ENCODE measurements around the gene ARL13B. TPM values are rescaled to one million over a fixed set of nuclear protein-coding genes. Genes with fewer than 3 reads are reported as not detected.

The ARL13B gene
- total and polyA plus RNA-seq, 5 donors from 2014 or later = 5.6 to 7.5 (median 6.4) TPM

DNA sequence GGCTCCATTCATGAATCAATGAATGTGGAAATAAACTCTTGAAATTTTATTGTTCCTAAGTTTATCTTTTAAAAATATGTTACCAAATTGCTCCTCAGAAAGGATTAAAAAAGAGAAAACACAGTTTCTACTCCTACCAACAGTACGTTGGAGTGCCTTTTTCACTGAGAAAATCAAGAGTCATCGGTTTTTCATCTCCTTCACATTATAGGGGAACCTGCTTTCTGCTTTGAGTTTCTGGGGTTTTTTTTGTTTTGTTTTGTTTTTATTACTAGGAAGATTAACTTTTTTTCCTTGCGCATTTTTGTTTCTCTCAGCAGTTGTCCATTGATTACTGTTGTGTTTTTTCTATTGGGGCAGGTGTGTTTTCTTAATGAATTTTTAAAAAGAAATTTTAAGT is 3.5 kb downstream of the ARL13B start:
- no peak overlapping the region for H3K27ac Mint-ChIP-seq
- Histone ChIP-seq H3K9me3 (ENCODE audit: control insufficient read depth in 2 of 2, low read length in 2 of 2) (no peaks in the 10 kb centered on the region), H3K27me3 (ENCODE audit: control insufficient read depth, insufficient read depth, low read length) (no peaks in the 10 kb centered on the region), H3K27ac (ENCODE audit: insufficient read depth, low read length, poor library complexity, severe bottlenecking) (no peak overlapping the region), H3K36me3 (ENCODE audit: control insufficient read depth, insufficient read depth, low read length) (no peaks in the 10 kb centered on the region), H3K4me3 (ENCODE audit: low read depth, low read length) (no peak overlapping the region), H3K4me1 (ENCODE audit: control insufficient read depth, insufficient read depth, low read length, poor library complexity, severe bottlenecking) (peaks cover 14% of the 10 kb centered on the region)
- H3K36me3 Mint-ChIP-seq = no peaks in the 10 kb centered on the region
- H3K27me3 Mint-ChIP-seq = no peaks in the 10 kb centered on the region
- ATAC-seq (ENCODE audit: low read depth in 2 of 2) (no peak), DNase-seq (no peak)
- peaks cover 16 to 32% (median 22%) of the 10 kb centered on the region in 4 donors for H3K4me1 Mint-ChIP-seq
- no peaks in the 10 kb centered on the region for H3K9me3 Mint-ChIP-seq
- no peak overlapping the region for H3K4me3 Mint-ChIP-seq

DNA sequence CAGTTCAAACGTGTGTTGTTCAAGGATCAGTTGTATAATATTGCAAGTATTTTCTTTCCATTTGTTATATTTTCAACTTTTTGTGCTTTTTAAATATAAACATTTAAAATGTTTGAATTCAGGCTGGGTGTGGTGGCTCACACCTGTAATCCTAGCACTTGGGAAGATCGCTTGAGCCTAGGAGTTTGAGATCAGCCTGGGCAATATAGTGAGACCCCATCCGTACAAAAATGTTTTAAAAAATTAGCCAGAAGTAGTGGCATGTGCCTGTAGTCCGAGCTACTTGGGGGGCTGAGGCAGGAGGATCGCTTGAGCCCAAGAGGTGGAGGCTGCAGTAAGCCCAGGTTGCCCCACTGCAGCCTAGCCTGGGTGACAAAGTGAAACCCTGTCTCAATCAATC is 4.7 kb downstream of the ARL13B start:
- Mint-ChIP-seq H3K9me3 (no peaks in the 10 kb centered on the region), H3K4me3 (no peak overlapping the region), H3K27ac (no peak overlapping the region), H3K27me3 (no peaks in the 10 kb centered on the region), H3K4me1 (peaks cover 12 to 28% (median 18%) of the 10 kb centered on the region in 4 donors), H3K36me3 (no peaks in the 10 kb centered on the region)
- ATAC-seq (ENCODE audit: low read depth in 2 of 2) = no peak
- Histone ChIP-seq H3K4me3 (ENCODE audit: low read depth, low read length) (no peak overlapping the region), H3K9me3 (ENCODE audit: control insufficient read depth in 2 of 2, low read length in 2 of 2) (no peaks in the 10 kb centered on the region), H3K36me3 (ENCODE audit: control insufficient read depth, insufficient read depth, low read length) (no peaks in the 10 kb centered on the region), H3K4me1 (ENCODE audit: control insufficient read depth, insufficient read depth, low read length, poor library complexity, severe bottlenecking) (peaks cover 10% of the 10 kb centered on the region), H3K27ac (ENCODE audit: insufficient read depth, low read length, poor library complexity, severe bottlenecking) (no peak overlapping the region), H3K27me3 (ENCODE audit: control insufficient read depth, insufficient read depth, low read length) (no peaks in the 10 kb centered on the region)
- no peak for DNase-seq

DNA sequence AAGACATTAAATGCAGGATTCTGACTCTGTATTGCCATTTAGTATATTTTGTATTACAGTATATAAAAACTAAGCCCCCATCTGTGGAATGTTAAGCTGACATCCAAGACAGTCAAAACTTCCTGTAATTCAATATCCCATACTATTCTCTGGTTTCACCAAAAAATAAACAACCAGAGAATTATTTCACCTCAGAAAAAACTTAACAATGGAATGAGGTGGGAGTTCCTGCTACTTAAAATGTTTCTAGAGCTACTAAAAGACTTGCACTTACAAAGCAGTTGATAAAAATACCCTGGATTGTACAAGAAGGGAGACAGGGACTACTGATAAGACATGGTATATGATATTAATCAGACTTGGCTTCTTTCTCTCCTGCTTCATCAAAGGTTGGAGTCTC is 8.3 kb downstream of the ARL13B start:
- Mint-ChIP-seq H3K27me3 (no peaks in the 10 kb centered on the region), H3K27ac (no peak overlapping the region), H3K4me3 (no peak overlapping the region), H3K36me3 (no peaks in the 10 kb centered on the region), H3K4me1 (peaks cover 0 to 4% (median 3%) of the 10 kb centered on the region in 4 donors), H3K9me3 (no peaks in the 10 kb centered on the region)
- no peak for DNase-seq
- Histone ChIP-seq H3K27me3 (ENCODE audit: control insufficient read depth, insufficient read depth, low read length) (no peaks in the 10 kb centered on the region), H3K36me3 (ENCODE audit: control insufficient read depth, insufficient read depth, low read length) (no peaks in the 10 kb centered on the region), H3K4me3 (ENCODE audit: low read depth, low read length) (no peak overlapping the region), H3K27ac (ENCODE audit: insufficient read depth, low read length, poor library complexity, severe bottlenecking) (no peak overlapping the region), H3K9me3 (ENCODE audit: control insufficient read depth in 2 of 2, low read length in 2 of 2) (no peaks in the 10 kb centered on the region), H3K4me1 (ENCODE audit: control insufficient read depth, insufficient read depth, low read length, poor library complexity, severe bottlenecking) (peaks cover 2% of the 10 kb centered on the region)
- no peak for ATAC-seq (ENCODE audit: low read depth in 2 of 2)

DNA sequence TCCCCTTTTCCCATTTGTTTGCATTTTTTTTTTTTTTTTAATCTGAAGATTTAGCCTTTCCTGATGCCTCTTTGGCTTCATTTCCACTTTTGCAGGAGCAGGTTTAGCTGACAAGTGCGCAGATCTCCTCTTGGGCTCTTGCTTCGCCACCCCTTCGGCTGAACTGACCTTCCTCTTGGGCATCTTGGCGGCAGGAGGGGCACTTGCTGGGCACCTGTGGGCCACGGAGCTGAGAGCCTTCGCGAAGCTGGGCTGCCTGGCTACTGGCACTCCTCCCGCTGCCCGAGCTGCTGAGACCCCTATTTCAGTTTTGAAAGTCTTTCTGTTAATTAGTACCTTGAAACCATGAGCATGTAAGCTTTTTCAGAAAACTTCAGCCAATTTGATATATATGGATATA is 8.8 kb downstream of the ARL13B start:
- H3K27ac ChIP-seq (ENCODE audit: insufficient read depth, low read length, poor library complexity, severe bottlenecking) = no peak overlapping the region
- ATAC-seq (ENCODE audit: low read depth in 2 of 2) (no peak), DNase-seq (no peak)
- peaks cover 2% of the 10 kb centered on the region for H3K4me1 ChIP-seq (ENCODE audit: control insufficient read depth, insufficient read depth, low read length, poor library complexity, severe bottlenecking)
- no peak overlapping the region for H3K27ac Mint-ChIP-seq
- H3K4me3 Mint-ChIP-seq = no peak overlapping the region
- H3K36me3 Mint-ChIP-seq = no peaks in the 10 kb centered on the region
- no peak overlapping the region for H3K4me3 ChIP-seq (ENCODE audit: low read depth, low read length)
- H3K27me3 ChIP-seq (ENCODE audit: control insufficient read depth, insufficient read depth, low read length) = no peaks in the 10 kb centered on the region
- no peaks in the 10 kb centered on the region for H3K27me3 Mint-ChIP-seq
- H3K9me3 Mint-ChIP-seq = no peaks in the 10 kb centered on the region
- H3K4me1 Mint-ChIP-seq = peaks cover 0 to 4% (median under 1%) of the 10 kb centered on the region in 4 donors
- H3K9me3 ChIP-seq (ENCODE audit: control insufficient read depth in 2 of 2, low read length in 2 of 2) = no peaks in the 10 kb centered on the region
- H3K36me3 ChIP-seq (ENCODE audit: control insufficient read depth, insufficient read depth, low read length) = no peaks in the 10 kb centered on the region

DNA sequence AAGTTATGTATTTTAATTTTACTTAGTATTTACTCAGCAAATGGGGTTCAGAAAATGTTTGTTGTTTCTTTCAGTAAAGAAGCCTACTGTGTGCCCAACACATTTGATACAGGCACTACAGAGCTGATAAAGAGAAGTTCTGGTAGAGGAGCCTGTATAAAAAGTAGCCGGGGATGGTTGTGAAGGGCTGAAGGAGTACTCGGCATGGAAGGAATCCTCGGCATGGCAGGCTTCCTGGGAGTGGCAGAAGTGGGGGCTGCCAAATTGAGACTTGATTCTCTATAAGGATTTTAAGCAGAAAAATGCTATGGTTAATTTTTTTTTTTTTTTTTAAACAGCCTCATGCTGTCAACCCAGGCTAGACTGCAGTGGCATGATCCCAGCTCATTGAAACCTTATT is 9.3 kb downstream of the ARL13B start:
- no peak for ATAC-seq (ENCODE audit: low read depth in 2 of 2)
- Mint-ChIP-seq H3K27me3 (no peaks in the 10 kb centered on the region), H3K9me3 (no peaks in the 10 kb centered on the region), H3K4me3 (no peak overlapping the region), H3K36me3 (no peaks in the 10 kb centered on the region), H3K4me1 (peaks cover 0 to 6% (median under 1%) of the 10 kb centered on the region in 4 donors), H3K27ac (no peak overlapping the region)
- no peak for DNase-seq
- Histone ChIP-seq H3K4me1 (ENCODE audit: control insufficient read depth, insufficient read depth, low read length, poor library complexity, severe bottlenecking) (peaks cover 2% of the 10 kb centered on the region), H3K27ac (ENCODE audit: insufficient read depth, low read length, poor library complexity, severe bottlenecking) (no peak overlapping the region), H3K27me3 (ENCODE audit: control insufficient read depth, insufficient read depth, low read length) (no peaks in the 10 kb centered on the region), H3K36me3 (ENCODE audit: control insufficient read depth, insufficient read depth, low read length) (no peaks in the 10 kb centered on the region), H3K9me3 (ENCODE audit: control insufficient read depth in 2 of 2, low read length in 2 of 2) (no peaks in the 10 kb centered on the region), H3K4me3 (ENCODE audit: low read depth, low read length) (no peak overlapping the region)

DNA sequence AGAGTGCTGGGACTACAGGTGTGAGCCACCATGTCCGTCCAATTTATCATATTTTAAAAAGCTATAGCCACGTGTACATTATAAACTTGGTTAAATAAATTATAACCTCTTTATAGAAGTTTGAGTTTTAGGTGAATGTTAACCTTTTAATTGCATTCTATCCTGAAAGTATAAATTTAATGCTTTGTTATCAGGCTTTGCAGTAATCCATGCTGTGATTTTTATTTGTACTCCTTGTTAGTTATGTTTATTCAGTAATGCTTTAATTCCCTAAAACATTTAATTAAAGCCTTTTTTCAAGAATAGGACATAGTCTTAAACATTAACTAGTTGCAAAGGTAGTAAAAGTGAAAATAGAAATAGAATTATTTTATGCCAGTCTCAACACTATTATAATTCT is 11.7 kb downstream of the ARL13B start:
- no peaks in the 10 kb centered on the region for H3K9me3 Mint-ChIP-seq
- Histone ChIP-seq H3K27ac (ENCODE audit: insufficient read depth, low read length, poor library complexity, severe bottlenecking) (no peak overlapping the region), H3K4me1 (ENCODE audit: control insufficient read depth, insufficient read depth, low read length, poor library complexity, severe bottlenecking) (no peaks in the 10 kb centered on the region), H3K9me3 (ENCODE audit: control insufficient read depth in 2 of 2, low read length in 2 of 2) (no peaks in the 10 kb centered on the region), H3K27me3 (ENCODE audit: control insufficient read depth, insufficient read depth, low read length) (no peaks in the 10 kb centered on the region), H3K36me3 (ENCODE audit: control insufficient read depth, insufficient read depth, low read length) (no peaks in the 10 kb centered on the region), H3K4me3 (ENCODE audit: low read depth, low read length) (no peak overlapping the region)
- no peaks in the 10 kb centered on the region for H3K27me3 Mint-ChIP-seq
- peaks cover 0 to 9% (median 0%) of the 10 kb centered on the region in 4 donors for H3K4me1 Mint-ChIP-seq
- peaks cover 2% of the 10 kb centered on the region for H3K36me3 Mint-ChIP-seq
- no peak overlapping the region for H3K4me3 Mint-ChIP-seq
- DNase-seq (no peak), ATAC-seq (ENCODE audit: low read depth in 2 of 2) (no peak)
- no peak overlapping the region for H3K27ac Mint-ChIP-seq

DNA sequence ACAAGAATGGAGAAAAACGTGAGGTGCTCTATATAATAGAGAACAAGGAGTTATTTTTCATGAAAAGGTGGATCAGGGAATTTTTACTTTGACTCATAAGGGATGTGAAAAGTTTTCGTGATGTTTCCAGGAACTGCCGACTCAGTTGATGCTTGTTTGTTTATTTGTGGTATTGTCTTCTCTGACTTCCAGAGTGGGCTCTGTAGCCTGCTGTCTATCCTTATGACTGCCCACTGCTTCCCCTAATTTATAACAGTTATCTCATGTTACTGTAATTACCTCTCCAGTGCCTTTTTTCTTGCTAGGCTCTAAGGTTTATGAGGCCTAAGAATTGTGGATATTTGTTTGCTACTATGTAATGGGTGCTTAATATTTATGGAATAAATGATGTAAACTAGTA is 12.3 kb downstream of the ARL13B start:
- Mint-ChIP-seq H3K4me3 (no peak overlapping the region), H3K36me3 (peaks cover 8% of the 10 kb centered on the region), H3K27me3 (no peaks in the 10 kb centered on the region), H3K4me1 (peaks cover 0 to 9% (median 0%) of the 10 kb centered on the region in 4 donors), H3K27ac (no peak overlapping the region), H3K9me3 (no peaks in the 10 kb centered on the region)
- H3K4me1 ChIP-seq (ENCODE audit: control insufficient read depth, insufficient read depth, low read length, poor library complexity, severe bottlenecking) = no peaks in the 10 kb centered on the region
- ATAC-seq (ENCODE audit: low read depth in 2 of 2) (no peak), DNase-seq (no peak)
- no peaks in the 10 kb centered on the region for H3K9me3 ChIP-seq (ENCODE audit: control insufficient read depth in 2 of 2, low read length in 2 of 2)
- H3K27ac ChIP-seq (ENCODE audit: insufficient read depth, low read length, poor library complexity, severe bottlenecking) = no peak overlapping the region
- H3K27me3 ChIP-seq (ENCODE audit: control insufficient read depth, insufficient read depth, low read length) = no peaks in the 10 kb centered on the region
- H3K36me3 ChIP-seq (ENCODE audit: control insufficient read depth, insufficient read depth, low read length) = no peaks in the 10 kb centered on the region
- H3K4me3 ChIP-seq (ENCODE audit: low read depth, low read length) = no peak overlapping the region

DNA sequence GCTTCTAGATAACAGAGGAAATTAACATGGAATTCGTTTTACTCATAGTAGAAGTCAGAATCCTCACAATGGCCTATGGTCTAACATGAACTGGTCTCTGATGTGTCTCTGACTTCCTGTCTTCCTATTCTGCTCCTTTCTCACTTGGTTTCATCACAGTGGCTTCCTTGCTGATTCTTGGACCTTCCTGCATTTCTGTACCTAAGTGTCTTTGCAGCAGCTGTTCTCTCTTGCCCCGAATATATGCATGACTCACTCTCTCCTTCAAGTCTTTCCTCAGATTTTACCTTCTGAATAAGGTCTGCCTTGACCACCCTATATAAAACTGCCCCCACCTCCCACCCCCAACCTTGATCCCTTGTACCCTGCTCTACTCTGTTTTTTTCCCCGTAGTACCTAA is 14.1 kb downstream of the ARL13B start:
- H3K4me1 Mint-ChIP-seq = peaks cover 0 to 9% (median 0%) of the 10 kb centered on the region in 4 donors
- DNase-seq (no peak), ATAC-seq (ENCODE audit: low read depth in 2 of 2) (no peak)
- Histone ChIP-seq H3K4me1 (ENCODE audit: control insufficient read depth, insufficient read depth, low read length, poor library complexity, severe bottlenecking) (no peaks in the 10 kb centered on the region), H3K36me3 (ENCODE audit: control insufficient read depth, insufficient read depth, low read length) (no peaks in the 10 kb centered on the region), H3K4me3 (ENCODE audit: low read depth, low read length) (no peak overlapping the region), H3K27ac (ENCODE audit: insufficient read depth, low read length, poor library complexity, severe bottlenecking) (no peak overlapping the region), H3K27me3 (ENCODE audit: control insufficient read depth, insufficient read depth, low read length) (no peaks in the 10 kb centered on the region), H3K9me3 (ENCODE audit: control insufficient read depth in 2 of 2, low read length in 2 of 2) (no peaks in the 10 kb centered on the region)
- H3K27me3 Mint-ChIP-seq = no peaks in the 10 kb centered on the region
- H3K36me3 Mint-ChIP-seq = peaks cover 12% of the 10 kb centered on the region
- H3K9me3 Mint-ChIP-seq = no peaks in the 10 kb centered on the region
- no peak overlapping the region for H3K27ac Mint-ChIP-seq
- H3K4me3 Mint-ChIP-seq = no peak overlapping the region

Data from CD4-positive, CD25-positive, alpha-beta regulatory T cell (primary cell).